Measurements from ENCODE around the gene INS.
"Not testable (repeated sequence)": the region's sequence is repeated elsewhere in the genome, so short reads cannot be mapped to it uniquely, and the experiment has no call there.

INS gene

DNA sequence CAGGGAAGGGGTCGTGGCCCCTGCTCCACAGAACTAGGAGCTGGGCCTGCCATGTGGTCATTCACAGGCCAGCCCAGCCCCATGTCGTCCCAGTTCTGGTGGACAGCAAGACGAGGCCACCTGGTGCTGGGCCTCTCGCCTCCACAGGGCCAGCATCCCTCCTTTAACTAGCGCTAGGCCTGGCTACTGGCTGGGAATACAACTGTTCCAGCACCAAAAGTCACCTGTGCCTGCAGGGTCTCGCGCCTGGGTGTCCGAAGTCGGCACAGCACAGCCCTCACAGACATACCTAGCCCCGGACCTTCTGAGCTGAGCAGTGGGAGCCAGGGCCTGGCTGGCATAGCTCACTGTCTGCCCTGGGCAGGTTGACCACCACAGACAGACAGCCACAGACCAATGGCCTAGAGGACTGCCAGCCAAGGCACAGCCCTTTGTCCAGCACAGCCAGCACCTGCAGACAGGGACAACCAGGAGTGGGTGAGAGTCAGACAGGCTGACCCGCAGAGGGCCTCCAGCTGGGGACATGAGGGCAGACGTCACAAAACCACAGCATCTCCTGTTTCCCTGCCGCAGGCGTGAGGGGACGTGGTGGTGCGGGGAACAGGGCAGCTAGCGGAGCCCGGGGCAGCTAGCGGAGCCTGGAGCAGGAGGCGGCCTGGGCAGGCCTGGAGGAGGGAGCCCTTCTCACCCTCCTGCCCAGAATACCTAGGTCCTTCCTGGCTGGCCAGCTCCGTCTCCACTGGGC lies 37.8 kb upstream of the INS start:
- no peak for DNase-seq

GRCh38 chr11:2197771-2198520 lies 36.9 kb upstream of the INS start:
- no peak for DNase-seq

DNA sequence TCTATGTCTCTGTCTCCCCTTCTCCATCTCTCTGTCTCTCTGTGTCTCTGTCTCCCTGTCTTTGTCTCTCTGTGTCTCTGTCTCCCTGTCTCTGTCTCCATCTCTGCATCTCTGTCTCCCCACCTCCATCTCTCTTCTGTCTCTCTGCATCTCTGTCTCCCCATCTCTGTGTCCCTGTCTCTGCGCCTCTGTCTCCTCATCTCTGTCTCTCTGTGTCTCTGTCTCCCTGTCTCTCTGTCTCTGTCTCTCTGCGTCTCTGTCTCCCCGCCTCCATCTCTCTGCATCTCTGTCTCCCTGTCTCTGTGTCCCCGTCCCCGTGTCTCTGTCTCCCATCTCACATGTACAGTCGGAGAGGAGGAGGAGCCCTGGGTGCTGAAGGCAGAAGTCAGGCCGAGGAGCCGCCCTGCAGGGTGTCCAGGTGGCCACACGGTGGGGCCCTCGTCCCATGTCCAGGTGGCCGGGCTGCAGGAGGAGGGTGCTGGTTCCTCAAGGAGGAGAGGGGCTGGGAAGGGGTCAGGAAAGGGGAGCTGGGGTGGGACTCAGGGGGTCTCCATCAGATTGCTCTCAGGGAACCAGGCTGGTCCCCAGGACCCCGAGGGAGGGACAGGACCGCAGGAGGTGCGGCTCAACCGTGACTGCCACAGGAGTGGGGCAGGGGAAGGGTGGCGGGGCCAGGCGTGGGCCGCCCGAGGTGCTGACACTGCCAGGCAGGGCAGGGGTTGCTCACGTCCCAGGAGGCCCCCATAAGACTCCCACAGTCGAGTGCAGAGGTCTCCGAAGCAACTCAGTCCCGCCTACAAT lies 36.2 kb upstream of the INS start:
- DNase-seq: peak; percentile 75 to 79

DNA sequence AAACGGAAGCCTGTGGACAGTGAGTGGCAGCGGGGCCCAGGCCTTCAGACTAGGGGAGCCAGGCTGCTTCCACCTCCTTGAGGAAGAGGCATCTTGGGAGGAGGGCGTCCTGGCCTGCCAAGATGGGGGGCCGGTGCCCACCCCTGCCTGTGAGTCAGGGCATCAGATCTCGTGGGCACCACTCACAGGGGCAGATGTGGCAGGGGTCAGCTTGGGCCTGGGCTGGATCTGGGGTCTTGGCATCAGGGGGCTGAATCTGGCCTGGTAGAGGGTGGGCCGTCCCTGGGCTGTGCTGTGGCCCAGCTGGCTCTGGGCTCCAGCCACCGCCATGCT lies 34.7 kb upstream of the INS start:
- no peak for DNase-seq

DNA sequence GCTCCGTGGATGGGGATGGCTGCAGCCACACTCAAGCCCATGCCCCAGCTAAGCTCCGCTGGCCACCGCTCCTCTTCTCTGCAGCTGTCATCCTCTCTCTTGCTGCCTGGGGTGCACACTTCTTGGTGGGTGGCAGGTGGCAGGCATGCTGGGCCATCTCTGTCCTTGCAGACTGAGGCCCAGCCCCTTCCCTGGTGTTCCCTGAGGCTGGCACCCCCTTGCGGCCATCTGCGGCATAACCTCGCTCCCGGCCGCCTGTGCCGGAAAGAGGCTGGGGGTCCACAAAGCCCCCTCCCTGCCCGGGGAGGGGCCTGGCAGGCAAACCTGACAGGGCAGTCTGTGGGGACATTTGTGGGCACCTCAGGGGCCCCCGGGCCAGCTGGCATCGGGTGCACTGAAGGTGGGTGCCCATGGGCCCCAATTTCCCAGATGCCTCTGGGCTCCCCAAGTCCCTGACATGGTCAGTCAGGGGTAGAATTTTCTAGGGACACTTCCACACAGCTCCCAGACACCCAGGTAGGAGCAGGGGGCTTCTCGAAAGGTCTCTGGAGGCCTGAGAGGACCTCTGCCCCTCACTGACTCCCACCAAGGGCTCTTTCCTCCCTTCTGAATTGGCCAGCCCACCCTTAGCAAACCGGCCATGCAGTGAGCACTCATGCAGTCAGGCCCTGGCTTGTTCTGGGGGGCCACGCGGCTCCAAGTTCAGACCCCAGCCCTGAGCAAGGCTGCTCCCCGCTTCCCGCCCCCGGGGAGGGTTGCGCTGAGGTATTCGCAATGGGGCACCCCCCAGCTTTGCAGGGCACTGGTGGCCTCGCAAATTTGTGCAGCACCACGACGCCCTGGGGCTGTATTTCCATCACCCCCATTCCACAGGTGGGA lies 34.1 kb upstream of the INS start:
- peak; percentile 40 to 48 for DNase-seq

DNA sequence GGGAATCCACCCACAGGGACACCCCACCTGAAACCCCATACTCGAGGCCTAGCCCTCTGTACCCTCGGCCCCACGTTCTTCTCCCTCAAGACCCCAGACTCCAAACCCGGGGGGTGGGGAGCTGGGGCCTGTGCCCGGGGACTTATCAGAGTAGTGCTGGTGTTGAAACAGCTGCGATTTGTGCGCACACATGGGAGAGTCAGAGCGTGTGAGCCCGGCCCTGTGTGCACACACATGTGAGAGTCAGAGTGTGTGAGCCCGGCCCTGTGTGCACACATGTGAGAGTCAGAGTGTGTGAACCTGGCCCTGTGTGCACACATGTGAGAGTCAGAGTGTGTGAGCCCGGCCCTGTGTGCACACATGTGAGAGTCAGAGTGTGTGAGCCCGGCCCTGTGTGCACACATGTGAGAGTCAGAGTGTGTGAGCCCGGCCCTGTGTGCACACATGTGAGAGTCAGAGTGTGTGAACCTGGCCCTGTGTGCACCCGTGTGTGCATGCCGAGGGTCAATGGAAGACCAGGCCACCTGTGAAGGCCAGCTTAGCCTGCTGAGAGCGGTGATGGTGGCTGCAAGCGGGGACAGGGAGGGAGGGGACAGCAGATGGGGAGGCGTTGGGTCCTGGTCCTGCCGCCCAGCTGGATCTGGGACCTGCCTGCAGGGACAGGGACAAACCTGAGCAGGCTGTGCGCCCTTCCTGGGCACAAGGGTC lies 33.0 kb upstream of the INS start:
- not testable (repeated sequence) for DNase-seq

DNA sequence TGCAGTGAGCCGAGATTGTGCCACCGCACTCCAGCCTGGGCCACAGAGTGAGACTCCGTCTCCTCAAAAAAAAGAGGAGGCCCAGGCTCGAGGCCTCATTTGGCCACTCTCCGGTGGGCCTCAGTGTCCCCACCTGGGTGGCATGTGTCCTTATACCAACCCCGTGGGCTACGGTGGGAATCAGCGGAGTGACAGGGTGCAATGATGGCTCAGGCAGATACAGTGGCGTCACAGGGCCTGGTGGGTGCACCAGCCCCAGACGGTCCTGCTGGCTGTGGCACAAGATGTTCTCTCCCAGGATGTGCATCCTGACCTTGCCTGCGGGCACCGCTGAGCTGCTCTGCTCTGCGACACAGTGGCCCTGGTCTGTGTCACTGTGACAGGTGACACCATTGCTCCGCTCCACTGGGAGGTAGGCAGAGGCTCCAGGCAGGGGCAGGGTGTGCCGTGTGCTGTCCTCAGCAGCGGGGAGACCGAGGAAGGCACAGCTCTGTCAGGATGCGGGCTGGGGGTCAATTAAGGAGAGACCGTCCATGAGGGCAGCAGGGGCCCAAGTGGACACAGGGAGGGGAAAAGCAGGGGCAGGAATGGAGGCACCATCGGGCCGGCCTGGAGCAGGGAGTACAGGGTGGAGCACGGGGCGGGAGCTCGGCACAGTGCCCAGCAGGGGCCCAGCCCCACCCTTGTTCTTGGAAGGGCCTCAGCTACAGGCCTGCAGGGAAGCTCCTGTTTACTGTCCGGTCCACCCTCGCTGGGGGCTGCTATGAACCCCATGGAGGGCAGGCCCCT lies 32.3 kb upstream of the INS start:
- DNase-seq: no peak

DNA sequence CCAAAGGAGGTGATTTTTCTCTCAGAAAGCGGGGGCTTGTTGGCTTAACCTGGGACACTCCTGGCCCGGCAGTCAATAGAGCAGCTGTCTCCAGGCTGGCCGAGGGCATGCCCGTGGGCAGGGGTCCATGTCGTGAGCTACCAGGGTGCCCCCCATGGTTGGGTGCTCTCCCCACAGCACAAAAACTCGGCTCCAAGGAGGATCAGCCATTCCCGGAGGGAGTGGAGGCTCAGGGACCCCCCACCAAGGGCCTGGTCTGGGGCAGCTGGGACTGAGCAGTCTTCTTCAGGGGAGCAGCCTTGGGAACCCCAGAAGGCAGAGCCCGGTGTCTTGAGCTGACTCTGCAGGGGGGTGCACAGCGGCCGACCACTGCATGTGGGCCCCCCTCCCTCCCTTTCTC lies 31.4 kb upstream of the INS start:
- no peak for DNase-seq

DNA sequence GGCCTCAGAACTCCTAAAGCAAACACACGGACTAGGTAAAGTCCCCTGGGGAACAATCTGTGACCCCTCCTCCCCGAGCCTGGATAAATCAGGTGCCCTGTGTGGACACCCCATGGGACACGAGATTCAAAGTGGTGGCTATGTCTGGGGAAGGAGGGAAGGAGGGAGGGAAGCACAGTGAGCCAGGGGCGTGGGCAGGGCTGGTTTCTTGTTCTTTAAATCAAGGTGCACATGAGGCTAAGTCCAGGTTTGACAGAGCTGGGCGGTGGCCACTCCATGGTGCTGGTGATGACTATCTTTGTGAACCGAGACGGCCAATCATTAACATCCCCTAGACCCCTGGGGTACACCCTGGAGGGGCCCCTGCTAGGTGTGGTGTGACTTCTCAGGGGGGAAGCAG lies 30.9 kb upstream of the INS start:
- no peak for DNase-seq

DNA sequence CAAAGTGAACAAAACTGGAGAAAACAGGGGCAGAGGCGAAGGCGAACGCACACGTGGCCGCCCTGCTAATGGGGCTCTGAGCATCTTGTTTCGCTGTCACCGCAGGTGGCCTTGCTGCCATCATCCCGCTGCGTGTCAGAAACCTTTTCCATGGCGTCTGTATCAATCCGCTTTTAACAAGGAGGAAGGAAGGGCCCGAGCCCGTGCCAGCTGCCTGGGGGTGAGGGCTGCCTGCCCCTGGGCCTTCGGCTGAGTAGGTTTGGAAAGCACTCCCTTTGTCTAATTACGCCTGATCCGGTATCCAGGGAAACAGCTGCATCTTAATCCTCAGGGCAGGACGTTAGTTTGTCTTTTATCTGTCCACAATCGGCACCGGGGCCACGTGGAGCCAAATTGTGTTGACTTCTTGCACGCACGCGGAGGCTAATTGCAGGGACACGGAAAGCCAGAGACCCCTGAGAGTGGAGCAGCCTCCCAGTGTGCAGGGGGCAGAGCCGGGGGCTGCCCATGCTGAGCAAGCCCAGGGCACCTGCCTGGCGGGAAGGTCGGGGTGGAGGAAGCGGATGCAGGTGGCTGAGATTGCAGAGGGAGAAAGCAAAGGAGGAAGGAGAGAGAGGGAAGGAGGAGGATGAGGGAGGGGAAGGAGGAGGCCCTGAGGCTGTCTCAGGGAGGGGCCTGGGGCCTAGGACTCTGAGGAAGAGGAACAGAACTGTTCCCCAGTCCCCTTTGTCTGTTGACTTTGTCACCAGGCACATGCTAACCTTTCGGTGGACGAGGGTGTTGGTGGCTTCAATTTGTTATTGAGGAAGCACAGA lies 29.9 kb upstream of the INS start:
- peak in 1 of 2 donors; percentile 51 for DNase-seq

DNA sequence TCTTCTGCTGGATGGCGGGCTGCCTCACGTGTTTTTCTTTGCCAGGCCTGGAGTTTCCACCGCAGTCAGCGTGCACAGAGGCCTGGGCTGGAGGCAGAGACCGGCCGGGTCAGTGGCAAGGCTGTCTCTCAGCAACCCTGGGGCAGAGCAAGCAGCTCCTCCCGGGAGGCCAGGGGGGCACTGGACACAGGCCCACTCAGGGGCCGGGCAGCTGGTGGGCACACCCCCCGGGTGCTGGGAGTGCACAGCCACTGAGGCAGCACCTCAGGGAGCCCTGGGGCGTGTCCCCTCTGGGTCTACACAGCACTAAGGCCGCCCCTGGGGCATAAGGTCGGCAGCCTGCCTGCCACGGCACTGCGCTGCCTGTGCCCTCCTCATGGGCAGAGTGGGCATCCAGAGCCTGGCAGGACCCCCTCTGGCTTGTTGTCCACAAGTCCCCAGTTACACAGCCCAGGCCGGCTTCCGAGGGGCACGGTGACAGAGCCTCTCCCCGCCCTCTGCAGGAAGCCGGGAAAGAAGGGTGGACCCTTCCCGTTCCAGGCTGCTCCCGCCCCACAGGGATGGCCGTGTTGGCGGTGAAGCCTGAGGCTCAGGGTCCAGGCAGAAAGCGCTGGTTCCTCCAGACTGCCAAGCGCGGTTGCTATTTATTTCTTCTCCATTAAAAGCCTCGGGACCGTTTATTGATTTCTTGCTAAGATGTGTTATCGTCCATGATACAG lies 29.1 kb upstream of the INS start:
- no peak for DNase-seq

- DNase-seq: no peak
Measured at GRCh38 chr11:2188745-2189144, 27.7 kb upstream of the INS start.

GRCh38 chr11:2187280-2187707 lies 26.3 kb upstream of the INS start:
- DNase-seq: no peak

DNA sequence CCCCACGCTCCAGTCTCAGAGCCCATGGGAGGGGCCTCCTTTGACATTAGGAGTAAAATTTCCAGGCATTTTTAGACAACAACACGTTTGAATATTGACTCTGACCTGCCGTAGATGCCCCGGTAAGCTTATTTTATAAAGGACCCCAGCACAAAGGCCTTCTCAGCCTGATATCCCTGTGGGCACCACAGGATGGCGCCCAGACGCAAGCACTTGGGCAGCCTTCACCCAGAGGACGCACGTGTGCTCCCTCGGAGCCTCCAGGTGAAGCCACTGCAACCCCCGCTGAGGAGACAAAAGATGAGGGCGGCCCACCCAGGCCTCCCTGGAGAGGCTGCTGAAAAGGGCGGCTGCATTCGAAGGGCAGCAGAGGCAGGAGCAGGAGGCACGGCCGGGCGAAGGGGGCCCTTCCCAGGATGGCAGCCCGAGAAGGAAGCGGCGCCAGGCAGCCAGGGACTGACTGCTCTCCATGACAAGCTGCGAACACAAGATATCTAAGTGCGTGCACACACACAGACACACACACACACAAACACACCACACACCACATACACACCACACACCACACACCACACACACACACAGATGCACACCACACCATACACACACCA lies 25.8 kb upstream of the INS start:
- DNase-seq: peak; percentile 42 to 54

GRCh38 chr11:2185324-2186085 lies 24.5 kb upstream of the INS start:
- no peak for DNase-seq

DNA sequence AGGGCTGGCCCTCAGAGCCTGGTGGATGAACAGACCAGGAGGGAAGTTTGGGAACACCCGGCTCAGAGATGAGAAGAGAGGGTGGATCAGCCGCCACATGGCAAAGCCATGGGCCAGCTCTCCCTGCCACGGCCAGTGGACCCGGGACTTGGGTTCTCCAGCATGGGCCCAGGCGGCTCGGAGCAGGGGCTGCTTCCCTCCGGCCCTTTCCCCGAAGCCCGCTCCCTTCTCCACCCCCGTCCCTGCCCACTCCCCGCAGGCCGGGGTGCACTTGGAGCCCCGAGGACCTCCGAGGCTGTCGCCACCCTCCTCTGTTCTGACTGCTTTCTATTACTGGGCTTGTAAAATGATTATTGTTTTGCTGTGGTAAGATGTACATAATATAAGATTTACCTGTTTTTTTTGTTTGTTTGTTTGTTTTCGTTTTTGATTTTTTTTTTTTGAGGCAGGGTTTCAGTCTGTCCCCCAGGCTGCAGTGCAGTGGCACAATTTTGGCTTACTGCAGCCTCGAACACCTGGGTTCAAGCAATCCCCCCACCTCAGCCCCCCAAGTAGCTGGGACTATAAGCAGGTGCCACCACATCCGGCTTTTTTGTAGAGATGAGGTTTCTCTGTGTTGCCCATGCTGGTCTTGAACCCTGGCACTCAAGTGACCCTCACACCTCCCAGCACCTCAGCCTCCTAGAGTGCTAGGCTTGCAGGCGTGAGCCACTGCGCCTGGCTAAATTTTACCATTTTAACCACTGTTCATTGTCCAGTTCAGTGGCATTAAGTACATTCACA lies 21.9 kb upstream of the INS start:
- DNase-seq: no peak

- DNase-seq: no peak
Measured at GRCh38 chr11:2182075-2182474, 21.1 kb upstream of the INS start.
